Hematopoietic multipotent progenitor cell treated with erythropoietin and hydrocortisone succinate and interleukin-3 and kit ligand, for 17 days (in vitro differentiated cells): ENCODE measurements around the gene DACT3.
A peak's percentile ranks its signal among the peaks of the same experiment; 100 is the strongest.

Experiments used
- DNase-seq: peaks from one replicate; pipeline ENCODE4 v3.0.0-alpha.2; 2015; ENCODE audit warnings: low spot score

The DACT3 gene

GRCh38 chr19:46661020-46661731 lies at the start of gene DACT3:
Gene DACT3 (minus strand): TSS chr19:46661182. CDS start chr19:46661064, 118 bp downstream.
- DNase-seq = peak; percentile 100

- no peak for DNase-seq
Observed at GRCh38 chr19:46710687-46711086, 49.7 kb upstream of the DACT3 start.

GRCh38 chr19:46704379-46705076 lies 43.5 kb upstream of the DACT3 start:
- DNase-seq = peak; percentile 87

GRCh38 chr19:46700704-46701103 lies 39.7 kb upstream of the DACT3 start:
- DNase-seq = no peak

- no peak for DNase-seq
Observed at GRCh38 chr19:46698395-46699321, 37.7 kb upstream of the DACT3 start.

- DNase-seq = peak; percentile 31
Observed at GRCh38 chr19:46697204-46697960, 36.4 kb upstream of the DACT3 start.

- no peak for DNase-seq
Observed at GRCh38 chr19:46696866-46697203, 35.9 kb upstream of the DACT3 start.

GRCh38 chr19:46696052-46696451 lies 35.1 kb upstream of the DACT3 start:
- no peak for DNase-seq

- no peak for DNase-seq
Observed at GRCh38 chr19:46693760-46694159, 32.8 kb upstream of the DACT3 start.

GRCh38 chr19:46692918-46693722 lies 32.1 kb upstream of the DACT3 start:
- no peak for DNase-seq

- DNase-seq = no peak
Observed at GRCh38 chr19:46691948-46692347, 31.0 kb upstream of the DACT3 start.

- DNase-seq = no peak
Observed at GRCh38 chr19:46691104-46691503, 30.1 kb upstream of the DACT3 start.

GRCh38 chr19:46689358-46689757 lies 28.4 kb upstream of the DACT3 start:
- no peak for DNase-seq

GRCh38 chr19:46687438-46688145 lies 26.6 kb upstream of the DACT3 start:
- DNase-seq = no peak

GRCh38 chr19:46685189-46685588 lies 24.2 kb upstream of the DACT3 start:
- DNase-seq = no peak

- peak; percentile 21 for DNase-seq
Observed at GRCh38 chr19:46678110-46678732, 17.2 kb upstream of the DACT3 start.

- no peak for DNase-seq
Observed at GRCh38 chr19:46674416-46675178, 13.6 kb upstream of the DACT3 start.

- no peak for DNase-seq
Observed at GRCh38 chr19:46670813-46671212, 9.8 kb upstream of the DACT3 start.

- no peak for DNase-seq
Observed at GRCh38 chr19:46668662-46669061, 7.7 kb upstream of the DACT3 start.
